Measurements from ENCODE around the gene PPDPF. TPM values are rescaled to one million over a fixed set of nuclear protein-coding genes. Genes with fewer than 3 reads are reported as not detected.

Gene PPDPF
- polyA plus RNA-seq, 3 donors = 13.4 to 39.9 (median 26.1) TPM

DNA sequence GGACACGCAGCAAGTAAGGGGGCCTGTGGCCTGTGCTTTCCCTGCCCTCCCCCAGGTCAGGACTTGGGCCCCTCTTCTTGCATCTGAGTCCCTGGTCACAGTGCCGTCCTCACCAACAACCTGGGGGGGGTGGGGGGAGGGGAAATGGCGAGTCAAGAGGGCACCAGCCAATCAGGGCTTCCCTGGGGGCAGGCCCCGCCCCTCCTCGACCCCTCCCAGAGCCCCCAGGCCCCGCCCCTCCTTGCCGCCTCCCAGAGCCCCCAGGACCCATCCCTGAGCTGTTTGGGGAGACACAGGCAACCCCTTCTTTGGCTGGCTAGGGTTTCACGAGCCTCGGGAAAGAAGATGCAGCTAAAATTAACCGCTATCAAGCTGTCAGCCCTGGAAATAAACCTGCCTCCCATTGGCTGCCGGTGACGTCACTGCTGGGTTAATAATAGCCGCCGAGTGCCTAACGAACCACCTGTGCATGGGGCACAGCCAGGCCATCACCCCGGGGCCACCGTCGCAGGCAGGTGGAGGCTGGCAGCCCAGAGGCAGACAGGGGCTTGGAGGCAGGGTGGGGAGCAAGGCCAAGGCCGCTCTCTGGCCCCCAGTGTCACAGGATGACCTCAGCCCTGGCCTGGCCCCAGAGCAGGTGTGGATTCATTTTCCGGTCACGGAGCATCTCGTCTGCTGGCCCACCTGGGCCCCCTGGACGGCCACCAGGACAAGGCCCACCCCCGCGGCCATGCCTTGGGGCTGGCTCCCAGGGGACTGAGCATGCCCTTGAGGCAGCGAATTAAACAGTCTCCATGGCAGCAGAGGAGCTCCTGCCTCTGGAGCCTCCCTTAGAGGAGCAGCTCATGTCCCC is 18.5 kb upstream of the PPDPF start:
- Histone ChIP-seq H3K27me3 (ENCODE audit: control insufficient read depth in 2 of 2, insufficient read depth in 2 of 2, low read length in 2 of 2) (peaks cover 8 to 36% of the 10 kb centered on the region in 2 donors), H3K79me2 (ENCODE audit: insufficient read depth, low read length) (no peaks in the 10 kb centered on the region), H3K9me3 (replicated peaks in 1 of 2; ENCODE audit: control insufficient read depth in 1 of 2, insufficient read depth in 1 of 2, low read length in 2 of 2) (peaks cover 18 to 20% of the 10 kb centered on the region in 2 donors), H3K4me3 (replicated peaks in 1 of 3; ENCODE audit: low read depth in 2 of 3, low read length in 3 of 3) (no peak overlapping the region), H3K27ac (ENCODE audit: low read depth in 1 of 2, low read length in 2 of 2) (no peak overlapping the region), H2AFZ (ENCODE audit: insufficient read depth, low read depth, low read length, poor library complexity, severe bottlenecking) (no peak overlapping the region), H3K9ac (ENCODE audit: insufficient read depth, low read length, poor library complexity, severe bottlenecking) (no peak overlapping the region), H3K4me1 (ENCODE audit: control insufficient read depth in 1 of 2, insufficient read depth in 2 of 2, low read length in 2 of 2) (peaks cover 4 to 13% of the 10 kb centered on the region in 2 donors), H4K20me1 (ENCODE audit: insufficient read depth, low read length) (no peaks in the 10 kb centered on the region), H3K4me2 (replicated peaks; ENCODE audit: extremely low read depth, low read length, poor library complexity, severe bottlenecking) (no peak overlapping the region), H3K36me3 (replicated peaks in 1 of 2; ENCODE audit: control insufficient read depth in 1 of 2, insufficient read depth in 2 of 2, low read length in 2 of 2) (no peaks in the 10 kb centered on the region)
- no peak for DNase-seq
- H3K4me3 Mint-ChIP-seq = no peak overlapping the region
- intact Hi-C loops (cut with micrococcal nuclease) = no loop called here
- H3K27me3 Mint-ChIP-seq (ENCODE audit: low read depth in 3 of 3) = peaks cover 39 to 64% (median 41%) of the 10 kb centered on the region in 3 donors
- no peaks in the 10 kb centered on the region for H3K4me1 Mint-ChIP-seq
- H3K36me3 Mint-ChIP-seq = no peaks in the 10 kb centered on the region
- no peak overlapping the region for H3K27ac Mint-ChIP-seq
- 63% methylated on average over 19 of the region's 26 CpGs for WGBS (ENCODE audit: insufficient coverage)
- H3K9me3 Mint-ChIP-seq = peaks cover 13 to 24% (median 20%) of the 10 kb centered on the region in 7 donors
- TF ChIP-seq, protein P1, sequence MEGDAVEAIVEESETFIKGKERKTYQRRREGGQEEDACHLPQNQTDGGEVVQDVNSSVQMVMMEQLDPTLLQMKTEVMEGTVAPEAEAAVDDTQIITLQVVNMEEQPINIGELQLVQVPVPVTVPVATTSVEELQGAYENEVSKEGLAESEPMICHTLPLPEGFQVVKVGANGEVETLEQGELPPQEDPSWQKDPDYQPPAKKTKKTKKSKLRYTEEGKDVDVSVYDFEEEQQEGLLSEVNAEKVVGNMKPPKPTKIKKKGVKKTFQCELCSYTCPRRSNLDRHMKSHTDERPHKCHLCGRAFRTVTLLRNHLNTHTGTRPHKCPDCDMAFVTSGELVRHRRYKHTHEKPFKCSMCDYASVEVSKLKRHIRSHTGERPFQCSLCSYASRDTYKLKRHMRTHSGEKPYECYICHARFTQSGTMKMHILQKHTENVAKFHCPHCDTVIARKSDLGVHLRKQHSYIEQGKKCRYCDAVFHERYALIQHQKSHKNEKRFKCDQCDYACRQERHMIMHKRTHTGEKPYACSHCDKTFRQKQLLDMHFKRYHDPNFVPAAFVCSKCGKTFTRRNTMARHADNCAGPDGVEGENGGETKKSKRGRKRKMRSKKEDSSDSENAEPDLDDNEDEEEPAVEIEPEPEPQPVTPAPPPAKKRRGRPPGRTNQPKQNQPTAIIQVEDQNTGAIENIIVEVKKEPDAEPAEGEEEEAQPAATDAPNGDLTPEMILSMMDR (IDR thresholded peaks at IDR 0.05) = no peak

DNA sequence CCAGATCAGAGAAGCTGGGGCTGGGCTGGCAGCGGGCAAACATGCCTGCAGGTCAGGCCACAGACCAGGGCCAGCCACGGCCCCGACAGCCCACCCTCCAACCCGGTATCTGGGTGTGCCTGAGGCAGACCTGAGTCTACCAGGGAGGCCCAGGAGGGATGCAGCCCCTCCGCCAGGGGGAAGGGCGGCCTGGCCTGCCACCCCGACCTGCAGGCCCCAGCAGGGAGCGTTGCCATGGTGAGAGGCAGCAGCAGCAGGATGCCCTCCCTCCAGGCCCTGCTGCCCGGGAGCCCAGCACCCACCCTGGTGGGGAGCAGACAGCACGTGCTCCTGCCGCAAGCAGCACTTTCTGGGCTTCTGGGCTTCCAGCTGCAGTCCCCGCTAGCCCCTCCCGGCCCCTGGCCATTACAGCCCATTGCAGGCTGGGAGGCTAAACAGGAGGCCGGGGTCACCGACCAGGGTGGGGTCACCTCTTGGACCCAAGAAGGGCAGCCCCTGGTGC is 17.8 kb upstream of the PPDPF start:
- Mint-ChIP-seq H3K27ac (no peak overlapping the region), H3K9me3 (peaks cover 13 to 23% (median 20%) of the 10 kb centered on the region in 7 donors), H3K27me3 (ENCODE audit: low read depth in 3 of 3) (peaks cover 32 to 57% (median 34%) of the 10 kb centered on the region in 3 donors), H3K4me1 (no peaks in the 10 kb centered on the region), H3K4me3 (no peak overlapping the region), H3K36me3 (no peaks in the 10 kb centered on the region)
- no peak for DNase-seq
- Histone ChIP-seq H4K20me1 (ENCODE audit: insufficient read depth, low read length) (no peaks in the 10 kb centered on the region), H3K4me3 (replicated peaks in 1 of 3; ENCODE audit: low read depth in 2 of 3, low read length in 3 of 3) (no peak overlapping the region), H3K9me3 (replicated peaks in 1 of 2; ENCODE audit: control insufficient read depth in 1 of 2, insufficient read depth in 1 of 2, low read length in 2 of 2) (peaks cover 18 to 20% of the 10 kb centered on the region in 2 donors), H3K4me2 (replicated peaks; ENCODE audit: extremely low read depth, low read length, poor library complexity, severe bottlenecking) (no peak overlapping the region), H3K9ac (ENCODE audit: insufficient read depth, low read length, poor library complexity, severe bottlenecking) (no peak overlapping the region), H3K27me3 (ENCODE audit: control insufficient read depth in 2 of 2, insufficient read depth in 2 of 2, low read length in 2 of 2) (peaks cover 2 to 29% of the 10 kb centered on the region in 2 donors), H3K36me3 (replicated peaks in 1 of 2; ENCODE audit: control insufficient read depth in 1 of 2, insufficient read depth in 2 of 2, low read length in 2 of 2) (no peaks in the 10 kb centered on the region), H2AFZ (ENCODE audit: insufficient read depth, low read depth, low read length, poor library complexity, severe bottlenecking) (no peak overlapping the region), H3K4me1 (ENCODE audit: control insufficient read depth in 1 of 2, insufficient read depth in 2 of 2, low read length in 2 of 2) (peaks cover 4 to 13% of the 10 kb centered on the region in 2 donors), H3K27ac (ENCODE audit: low read depth in 1 of 2, low read length in 2 of 2) (no peak overlapping the region), H3K79me2 (ENCODE audit: insufficient read depth, low read length) (no peaks in the 10 kb centered on the region)
- intact Hi-C loops (cut with micrococcal nuclease) = no loop called here
- TF ChIP-seq, protein P1 (IDR thresholded peaks at IDR 0.05) = no peak
- 80% methylated on average over 15 of the region's 15 CpGs for WGBS (ENCODE audit: insufficient coverage)
